ENCODE results near the gene SFMBT1.

Gene SFMBT1

DNA sequence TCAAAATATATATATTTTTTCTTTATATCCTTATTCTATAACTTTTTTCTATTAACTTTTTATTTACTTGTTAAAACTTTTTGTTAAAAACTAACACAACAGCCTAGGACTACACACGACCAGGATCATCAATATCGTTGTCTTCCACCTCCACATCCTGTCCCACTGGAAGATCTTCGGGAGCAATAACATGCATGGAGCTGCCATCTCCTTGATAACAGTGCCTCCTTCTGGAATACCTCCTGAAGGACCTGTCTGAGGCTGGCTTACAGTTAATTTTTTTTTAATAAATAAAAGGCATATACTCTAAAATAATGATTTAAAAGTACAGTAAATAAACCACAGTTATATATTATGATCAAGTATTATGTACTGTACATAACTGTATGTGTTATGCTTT is 58.9 kb downstream of the SFMBT1 start:
- no peak for DNase-seq

DNA sequence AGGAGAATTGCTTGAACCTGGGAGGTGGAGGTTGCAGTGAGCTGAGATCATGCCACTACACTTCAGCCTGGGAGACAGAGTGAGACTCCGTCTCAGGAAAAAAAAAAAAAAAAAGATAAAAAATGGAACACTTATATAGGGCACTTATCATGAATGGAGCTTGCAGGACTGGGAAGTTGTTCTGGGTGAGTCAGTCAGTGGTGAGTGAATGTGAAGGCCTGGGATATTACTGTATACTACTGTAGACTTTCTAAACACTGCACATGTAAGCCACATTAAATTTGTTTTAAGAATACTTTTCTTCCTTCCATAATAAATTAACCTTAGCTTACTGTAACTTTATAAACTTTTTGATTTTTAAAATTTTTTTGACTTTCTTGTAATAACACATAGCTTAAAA is 59.8 kb downstream of the SFMBT1 start:
- no peak for DNase-seq

DNA sequence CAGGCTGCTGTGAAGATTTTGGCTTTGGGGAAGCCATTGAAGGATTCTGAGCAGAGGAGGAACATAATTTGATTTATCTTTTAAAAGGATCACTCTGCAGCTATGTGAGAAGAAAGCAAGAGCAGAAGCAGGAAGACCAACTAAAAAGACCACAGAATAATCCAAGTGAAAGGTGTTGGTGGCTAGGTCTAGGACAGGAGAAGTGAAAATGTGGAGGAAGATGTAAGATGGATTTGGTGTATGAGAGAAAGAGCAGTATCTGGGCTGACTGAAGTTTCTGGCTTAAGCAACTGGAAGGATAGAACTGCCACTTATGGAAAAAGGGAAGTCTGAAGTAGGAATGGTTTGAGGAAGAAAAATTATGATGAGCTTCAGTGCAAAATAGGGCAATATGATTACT is 62.0 kb downstream of the SFMBT1 start:
- no peak for DNase-seq

DNA sequence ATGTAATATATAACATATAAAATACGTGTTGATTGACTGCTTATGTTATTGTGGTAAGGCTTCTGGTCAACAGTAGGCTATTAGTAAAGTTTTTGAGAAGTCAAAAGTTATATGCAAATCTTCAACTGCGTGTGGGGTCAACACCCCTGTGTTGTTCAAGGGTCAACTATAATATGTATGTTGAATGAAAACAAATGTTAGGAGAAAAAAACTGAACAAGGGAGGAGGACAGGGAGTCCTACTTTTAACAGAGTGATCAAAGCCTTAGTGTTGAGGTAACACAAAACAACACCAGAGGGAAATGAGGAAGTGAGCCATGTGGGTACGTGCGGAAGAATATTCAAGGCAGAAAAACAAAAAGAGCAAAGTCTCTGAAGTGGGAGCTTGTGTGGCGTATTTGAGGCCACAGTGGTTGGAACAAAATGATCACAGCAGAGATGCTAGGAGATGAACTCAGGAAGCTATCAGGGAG is 62.5 kb downstream of the SFMBT1 start:
- no peak for DNase-seq

DNA sequence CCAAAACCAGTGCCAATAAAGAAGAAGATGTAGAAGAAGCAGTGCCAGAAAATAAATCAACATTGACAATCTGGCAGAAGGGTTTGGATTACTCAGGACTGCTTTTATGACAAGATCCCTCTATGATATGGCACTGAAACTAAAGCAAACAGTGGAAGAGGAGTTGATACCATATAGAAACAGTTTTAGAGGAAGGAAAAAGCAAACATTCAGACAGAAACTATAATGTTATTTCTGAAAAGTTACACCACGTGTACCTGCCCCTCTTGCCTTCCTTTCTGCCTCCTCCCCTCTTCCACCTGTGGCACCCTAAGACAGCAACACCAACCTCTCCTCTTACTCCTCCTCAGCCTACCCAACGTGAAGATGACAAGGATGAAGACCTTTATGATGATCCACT is 63.0 kb downstream of the SFMBT1 start:
- DNase-seq, result no peak

DNA sequence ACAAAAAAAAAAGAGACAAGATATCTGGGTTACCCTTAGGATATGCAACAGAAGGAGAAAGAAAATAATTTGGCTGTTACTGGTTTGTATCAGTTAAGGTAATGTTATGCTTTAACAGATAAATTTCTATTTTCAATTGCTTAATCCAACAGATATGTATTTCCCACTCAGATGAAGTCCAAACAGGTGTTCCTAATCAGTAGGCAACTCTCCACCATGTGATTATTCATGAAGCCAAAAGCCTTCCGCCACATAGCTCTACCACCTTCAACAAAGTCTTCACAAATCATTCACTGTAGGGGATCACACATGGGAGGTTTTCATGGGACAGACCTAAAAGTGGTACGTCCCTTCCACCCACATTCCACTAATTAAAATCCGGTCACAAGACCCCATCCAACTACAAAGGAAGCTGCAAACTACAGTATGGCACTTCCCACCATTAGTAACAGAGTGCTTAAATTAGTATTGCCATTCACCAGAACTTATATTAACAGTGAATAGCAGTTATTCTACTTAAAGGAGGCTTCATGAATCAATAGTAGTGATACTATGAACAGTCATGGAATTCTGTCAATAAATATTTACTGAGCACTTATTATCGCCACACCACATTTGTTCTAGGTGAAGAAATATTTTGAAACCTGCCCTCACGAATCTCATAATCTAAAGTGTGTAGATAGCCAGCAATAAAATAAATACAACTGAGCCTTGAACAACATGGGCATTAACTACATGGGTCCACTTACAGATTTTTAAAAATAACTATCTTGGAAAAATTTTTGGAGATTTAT is 66.5 kb downstream of the SFMBT1 start:
- no peak for DNase-seq

DNA sequence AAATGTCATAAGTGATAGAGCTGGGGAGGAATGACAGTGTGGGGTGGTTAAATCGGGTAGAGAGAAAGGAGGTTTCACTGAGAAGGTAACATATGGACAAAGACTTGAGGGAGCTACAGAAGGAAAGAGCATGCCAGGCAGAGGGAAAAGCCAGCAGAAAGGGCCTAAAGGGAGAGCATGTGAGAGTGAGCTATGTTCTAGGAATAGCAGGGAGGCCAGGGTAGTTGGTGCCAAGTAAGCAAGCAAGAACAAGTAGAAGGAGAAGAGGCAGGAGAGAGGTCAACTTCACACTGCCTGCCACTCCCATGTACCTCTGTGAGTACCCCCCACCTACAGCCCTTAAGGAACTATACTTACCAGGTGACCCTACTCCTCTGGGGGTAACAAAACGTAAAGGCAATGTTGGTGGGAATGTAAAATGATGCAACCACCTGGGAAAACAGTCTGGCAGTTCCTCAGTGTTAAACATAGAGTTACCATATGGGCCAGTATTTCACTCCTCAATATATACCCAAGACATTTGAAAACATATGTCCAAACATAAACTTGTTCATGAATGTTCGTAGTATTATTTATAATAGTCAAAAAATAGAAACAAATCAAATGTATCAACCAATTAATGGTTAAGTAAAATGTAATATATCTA is 67.6 kb downstream of the SFMBT1 start:
- DNase-seq, result no peak

DNA sequence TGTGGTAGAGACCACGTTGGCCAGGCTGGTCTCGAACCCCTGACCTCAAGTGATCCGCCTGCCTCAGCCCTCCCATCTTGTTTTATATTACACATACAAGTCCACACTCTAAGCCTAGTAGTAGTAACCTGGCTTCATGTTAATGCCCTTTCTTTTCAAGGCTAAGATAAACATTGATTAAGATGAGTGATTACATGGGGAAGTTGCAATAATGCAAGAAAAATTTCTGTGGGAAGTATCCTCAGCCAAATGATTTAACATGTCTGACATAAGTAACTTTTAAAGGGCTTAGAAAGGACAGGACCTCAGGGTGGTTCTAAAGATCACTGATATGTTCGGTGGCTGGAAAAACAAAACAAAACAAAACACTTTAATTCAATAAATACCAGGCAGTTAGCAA is 72.1 kb downstream of the SFMBT1 start:
- no peak for DNase-seq

DNA sequence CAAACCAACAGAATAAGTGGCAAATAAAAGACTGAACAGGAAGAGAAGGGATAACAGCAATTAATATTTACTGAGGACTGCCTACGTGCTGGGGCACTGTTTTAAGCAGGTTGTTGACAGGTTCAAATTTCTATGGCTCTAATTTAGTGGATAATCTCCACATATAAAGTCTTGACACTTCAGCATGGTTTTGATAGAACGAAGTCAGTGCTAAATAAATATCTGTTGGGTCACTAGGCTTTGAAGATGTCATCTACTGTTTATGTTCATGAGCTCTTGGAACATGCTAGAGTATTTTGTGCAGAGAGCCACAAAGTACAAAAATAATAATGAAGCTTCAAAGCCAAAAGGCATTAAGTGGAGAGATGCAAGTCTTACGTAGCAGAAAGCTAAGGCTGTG is 74.0 kb downstream of the SFMBT1 start:
- no peak for DNase-seq

DNA sequence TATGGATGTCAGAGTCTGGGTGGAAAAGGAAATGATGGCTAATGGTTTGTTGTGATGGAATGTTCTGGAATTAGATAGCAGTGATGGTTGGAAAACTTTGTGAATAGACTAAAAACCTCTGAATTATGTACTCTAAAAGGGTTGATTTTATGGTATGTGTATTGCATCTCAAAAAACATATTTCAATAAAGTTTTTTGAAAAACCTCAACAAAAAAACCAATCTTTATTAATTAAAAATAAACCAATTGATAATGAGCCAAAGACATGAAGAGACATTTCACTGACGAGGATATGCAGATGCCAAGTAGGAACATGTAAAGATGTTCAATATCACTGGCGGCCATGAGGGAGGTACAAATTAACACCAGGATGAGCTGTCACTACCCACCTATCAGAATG is 78.5 kb downstream of the SFMBT1 start:
- no peak for DNase-seq

DNA sequence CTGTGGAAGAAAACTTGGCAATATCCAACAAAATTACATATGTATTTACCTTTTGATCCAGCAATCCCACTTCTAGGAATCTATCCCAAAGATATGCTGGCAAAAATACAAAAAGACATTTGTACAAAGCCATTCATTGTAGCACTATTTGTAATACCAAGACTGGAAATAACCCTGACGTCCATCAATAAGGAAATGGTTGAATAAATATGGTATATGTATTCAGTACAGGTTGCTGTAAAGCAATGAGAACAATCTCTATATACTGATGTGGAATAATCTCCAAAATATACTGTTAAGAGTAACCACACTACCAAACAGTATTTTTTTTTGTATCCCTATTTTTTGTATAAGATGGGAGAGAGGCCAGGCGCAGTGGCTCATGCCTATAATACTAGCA is 83.7 kb downstream of the SFMBT1 start:
- DNase-seq, result no peak

DNA sequence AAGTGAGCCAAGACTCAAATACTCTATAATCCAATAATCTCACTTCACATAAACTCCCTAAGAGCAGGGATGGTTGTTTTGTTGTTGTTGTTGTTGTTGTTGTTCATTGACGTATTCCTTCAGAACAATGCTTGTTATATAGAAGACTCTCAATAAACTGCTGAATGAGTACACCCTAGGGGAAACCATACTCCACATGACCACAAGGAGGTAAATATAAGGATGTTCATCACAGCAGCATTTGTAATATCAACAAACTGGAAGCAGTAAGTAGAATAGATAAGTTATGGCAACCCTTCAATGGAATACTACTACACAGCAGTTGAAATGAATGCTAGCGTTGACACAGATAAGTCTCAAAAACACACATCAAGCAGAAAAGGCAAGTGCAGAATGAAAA is 86.1 kb downstream of the SFMBT1 start:
- DNase-seq, result no peak

DNA sequence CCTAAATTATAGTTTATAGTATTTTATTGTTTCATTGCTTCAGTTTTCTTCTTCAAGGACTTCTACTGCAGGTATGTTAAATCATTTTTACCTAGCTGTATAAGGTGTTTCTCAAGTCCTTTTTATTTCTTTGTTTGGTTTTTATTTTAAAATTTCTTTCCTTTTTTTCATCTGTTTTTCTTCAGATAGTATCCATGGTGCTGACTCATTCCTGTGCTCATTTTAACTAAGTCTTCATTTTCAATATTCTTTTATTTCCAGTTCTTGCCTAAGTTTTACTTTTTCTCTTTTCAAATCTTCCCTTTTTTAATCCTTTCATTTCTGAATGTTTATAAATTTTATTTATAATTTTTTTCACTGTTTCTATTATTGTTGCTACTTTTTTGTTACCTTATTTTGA is 106.3 kb downstream of the SFMBT1 start:
- DNase-seq, result no peak

DNA sequence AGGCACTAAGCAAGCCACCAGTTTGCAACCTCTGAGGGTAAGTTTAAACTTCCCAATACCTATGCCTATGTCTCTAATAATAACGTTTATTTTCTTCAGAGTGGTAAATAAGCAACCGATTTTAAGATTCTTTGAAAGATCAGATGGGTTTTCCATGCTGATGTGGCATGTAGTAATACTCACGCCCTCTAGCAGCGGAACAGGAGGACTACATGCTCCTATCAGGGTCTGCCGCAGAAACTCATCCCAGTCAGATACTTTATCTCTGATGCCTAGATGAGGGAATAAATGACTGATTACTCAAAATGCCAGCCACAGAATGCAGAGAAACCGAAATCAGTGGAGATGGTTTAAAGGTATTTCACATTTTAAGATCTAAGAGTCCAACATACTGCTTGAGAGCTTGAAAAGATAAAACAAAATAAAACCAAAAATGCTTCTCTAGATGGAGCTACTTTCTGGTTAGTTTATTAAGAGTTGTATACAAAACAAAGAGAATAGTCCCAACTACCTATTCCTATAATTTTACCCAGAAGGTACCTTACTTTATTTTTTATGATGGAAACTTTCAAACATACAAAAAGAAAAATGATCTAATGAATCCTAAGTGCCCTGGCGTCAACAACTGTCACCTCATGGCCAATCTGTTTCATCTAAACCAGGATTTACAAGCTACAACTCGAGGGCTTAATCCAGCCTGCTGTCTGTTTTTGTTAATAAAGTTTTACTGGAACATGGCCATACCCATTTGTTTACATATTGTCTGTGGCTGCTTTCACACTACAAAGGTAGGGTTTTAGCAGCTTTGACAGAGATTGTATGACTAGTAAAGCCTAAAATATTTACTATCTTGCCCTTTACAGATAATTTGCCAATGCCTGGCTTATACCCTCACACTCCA is 111.0 kb downstream of the SFMBT1 start:
- peak in 1 of 2 experiments; percentile 48 for DNase-seq

DNA sequence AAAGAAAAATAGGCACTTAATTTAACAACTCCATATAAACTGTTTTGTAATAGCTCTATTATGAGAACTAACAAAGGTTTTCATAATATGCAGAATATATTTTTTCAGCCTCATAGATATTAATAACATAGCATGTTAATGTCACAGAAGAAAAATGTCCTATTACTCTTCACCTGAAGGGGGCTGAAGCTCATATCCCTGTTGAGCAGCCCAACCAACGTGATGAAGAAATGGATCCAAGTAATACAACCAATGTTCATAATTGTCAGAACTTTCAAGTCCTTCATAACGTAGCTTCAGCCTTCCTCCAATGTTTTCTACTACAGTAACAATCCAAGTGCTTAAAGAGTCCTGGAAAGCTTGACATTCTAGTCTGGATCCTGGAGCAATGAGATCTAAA is 114.0 kb downstream of the SFMBT1 start:
- DNase-seq, result no peak

DNA sequence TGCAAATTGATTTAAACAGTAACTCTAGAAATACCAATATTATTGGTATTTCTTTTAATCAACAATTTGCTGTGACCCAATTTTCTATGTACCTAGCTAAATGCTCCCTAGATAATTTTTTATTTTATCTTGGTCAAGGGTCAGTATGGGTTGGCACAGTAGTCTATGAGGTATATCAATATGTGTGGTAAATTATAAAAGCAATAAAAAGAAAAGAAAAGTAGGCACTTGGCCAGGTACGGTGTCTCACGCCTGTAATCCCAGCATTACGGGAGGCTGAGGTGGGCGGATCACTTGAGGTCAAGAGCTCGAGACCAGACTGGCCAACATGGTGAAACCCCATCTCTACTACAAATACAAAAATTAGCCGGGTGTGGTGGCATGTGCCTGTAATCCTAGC is 114.5 kb downstream of the SFMBT1 start:
- no peak for DNase-seq

DNA sequence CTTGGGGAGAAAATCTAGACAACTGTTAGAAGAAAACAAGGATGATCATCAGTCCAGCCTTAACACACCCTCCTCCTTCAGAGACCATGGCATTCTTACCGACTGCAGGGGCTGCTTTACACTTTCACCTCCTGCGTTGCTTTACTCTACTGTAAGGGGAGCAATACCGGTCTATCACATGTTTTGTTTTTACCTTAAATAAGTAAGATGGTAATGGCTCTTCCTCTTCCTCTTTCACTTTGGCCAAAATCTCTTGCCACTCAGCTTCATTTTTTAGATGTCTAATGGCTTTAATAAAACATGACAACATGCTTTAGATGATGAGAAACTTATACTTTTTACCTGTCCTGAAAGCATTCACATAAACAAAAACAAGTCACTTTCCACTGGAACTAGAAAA is 115.1 kb downstream of the SFMBT1 start:
- no peak for DNase-seq

DNA sequence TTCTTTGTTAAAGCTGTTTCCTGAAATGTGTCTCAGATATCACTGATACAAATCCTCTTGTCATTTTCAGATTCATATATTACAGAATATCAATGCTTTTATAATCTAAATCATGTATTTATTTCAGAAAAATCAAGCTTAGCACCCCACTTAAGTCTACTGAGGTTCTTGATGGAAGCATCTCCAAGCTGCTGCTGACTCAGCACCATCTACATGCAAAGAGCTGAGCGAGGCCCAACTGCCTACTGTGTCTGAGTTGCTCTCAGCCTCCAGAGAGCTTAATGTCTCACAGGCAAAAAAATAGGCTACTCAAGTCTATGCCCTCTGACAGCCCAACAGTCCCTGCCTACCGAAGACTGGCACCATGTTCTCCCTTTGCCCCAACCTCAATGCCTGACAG is 119.3 kb downstream of the SFMBT1 start:
- no peak for DNase-seq

DNA sequence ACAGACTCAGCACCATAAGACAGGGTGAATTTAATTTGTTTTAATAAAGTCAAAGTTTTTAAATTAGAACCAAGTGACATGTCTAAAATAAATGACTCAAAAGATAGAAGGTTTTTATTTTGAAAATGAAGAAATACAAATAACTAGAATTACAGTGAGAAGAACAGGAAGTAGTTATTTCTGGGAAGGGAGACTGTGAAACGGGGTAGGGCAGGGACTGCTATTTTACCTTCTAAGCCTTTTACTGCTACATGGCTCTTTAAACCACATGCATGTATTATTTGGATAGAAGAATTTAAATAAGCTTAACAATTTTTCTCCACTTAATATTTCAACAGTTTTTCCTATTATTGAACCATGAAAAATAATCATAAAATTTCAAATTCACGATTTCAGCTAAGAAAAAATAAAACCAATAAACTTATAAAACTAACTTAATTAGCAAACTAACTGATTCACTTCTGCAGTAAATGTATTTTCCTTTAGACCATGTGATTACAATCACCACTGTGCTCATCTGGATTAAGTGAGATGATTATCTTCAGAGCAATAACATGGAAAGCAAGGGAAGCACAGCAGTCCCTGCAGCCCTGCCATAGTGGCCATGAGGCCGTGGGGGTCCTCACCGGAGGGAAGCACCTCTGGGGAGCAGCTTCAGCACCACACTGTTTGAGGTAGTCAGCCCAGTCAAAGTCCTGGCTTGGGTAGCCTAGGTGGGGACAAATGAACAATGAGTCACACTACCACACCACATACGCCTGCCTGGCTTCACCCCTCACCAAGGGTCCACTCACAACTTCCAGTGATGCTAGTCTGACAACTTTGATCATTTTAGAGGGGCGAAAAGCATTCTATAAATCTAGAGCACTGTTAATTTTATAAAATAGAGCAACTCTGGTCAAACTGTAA is 120.2 kb downstream of the SFMBT1 start:
- no peak for DNase-seq

DNA sequence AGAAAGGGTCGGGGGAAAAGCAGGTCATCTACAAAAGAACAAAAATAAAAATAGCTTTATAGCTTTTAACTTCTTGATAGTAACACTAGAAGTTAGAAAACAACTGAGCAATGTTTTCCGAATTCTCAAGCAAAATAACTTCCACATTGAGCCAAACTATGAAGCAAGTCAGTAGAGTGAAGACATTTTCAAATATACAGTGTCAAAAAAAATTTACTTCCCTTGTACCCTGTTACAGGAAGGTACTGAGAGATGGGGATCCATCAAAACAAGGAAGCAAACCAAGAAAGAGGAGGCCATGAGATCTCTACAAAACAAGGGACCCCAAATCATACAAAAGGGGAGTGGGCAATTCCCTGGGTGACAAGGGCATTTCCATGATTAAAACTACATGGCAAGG is 121.9 kb downstream of the SFMBT1 start:
- DNase-seq, result no peak

DNA sequence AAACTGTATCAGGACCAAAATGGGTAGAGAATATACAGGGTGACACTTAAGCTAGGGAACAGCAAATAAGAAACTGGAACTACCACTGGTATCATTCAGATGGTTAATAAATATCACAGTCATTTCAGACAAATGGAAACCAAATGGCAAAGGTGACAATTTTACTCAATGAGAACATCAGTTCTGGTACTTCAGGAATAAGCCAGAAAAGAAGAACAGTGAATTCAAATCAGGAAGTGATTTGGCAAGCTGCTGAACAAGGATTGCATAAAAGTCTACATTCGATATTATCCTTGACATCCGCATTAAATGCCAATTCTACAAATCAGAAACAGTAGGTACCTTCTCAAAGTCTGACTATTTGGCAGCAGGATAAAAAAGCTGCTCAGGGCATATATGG is 125.0 kb downstream of the SFMBT1 start:
- DNase-seq, result no peak

DNA sequence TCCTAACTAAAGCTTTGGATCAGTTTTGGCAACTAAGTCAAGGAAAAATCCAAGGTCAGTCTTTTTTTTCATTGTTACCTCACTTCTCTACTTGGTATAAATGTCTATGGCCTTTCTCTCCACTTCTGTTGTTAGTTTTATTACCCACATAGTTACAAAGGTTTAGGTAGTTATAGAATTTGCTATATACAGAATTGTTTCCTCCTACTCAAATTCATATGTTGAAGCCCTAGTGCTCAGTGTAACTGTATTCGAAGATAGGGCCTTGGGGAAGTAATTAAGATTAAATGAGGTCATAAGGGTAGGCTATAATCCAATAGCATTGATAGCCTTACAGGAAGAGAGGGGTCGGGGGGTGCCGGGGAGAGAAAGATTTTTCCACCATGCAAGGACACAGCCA is 128.8 kb downstream of the SFMBT1 start:
- DNase-seq, result no peak

DNA sequence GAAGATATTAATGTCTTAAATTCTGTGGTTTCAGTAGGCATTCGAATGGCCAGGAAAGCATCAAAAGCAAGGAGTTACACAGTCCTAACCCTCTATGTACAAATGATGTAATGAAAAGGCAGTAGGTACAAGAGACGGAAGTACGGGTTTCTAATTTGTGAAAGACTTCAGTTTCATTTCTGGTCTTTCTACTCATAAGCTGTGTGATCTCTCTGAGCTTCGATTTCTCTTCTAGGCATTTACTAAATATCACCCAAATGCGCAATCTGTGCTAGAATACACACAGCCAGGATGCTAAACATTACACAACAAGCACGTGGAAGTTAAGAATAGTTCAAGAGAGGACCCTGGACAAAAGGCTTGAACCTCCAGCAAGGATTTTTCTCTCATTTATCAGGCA is 130.6 kb downstream of the SFMBT1 start:
- no peak for DNase-seq

All from SW 1271 (cell line).